ENCODE measurements around the gene VPS13D.

Gene VPS13D

DNA sequence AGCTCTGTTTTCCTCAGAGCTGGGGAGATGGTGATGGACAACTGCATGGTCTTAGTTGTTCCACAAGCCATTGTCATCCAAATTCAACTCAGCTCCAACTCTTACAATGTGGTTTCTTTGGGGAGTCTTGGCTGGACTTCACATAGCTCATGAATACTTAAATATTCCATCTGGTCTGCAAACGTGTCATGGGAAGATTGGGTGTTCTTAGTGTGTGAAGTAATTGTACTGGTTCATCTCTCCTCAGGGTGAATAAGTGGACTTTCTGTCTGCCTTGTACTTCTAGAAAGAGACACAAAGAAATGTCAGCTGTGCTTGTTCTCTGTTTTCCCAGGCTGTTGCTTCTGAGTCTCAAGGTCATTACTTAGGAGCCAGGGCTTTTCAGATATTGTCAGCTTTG is 106.6 kb downstream of the VPS13D start:
- no peak for DNase-seq (ENCODE audit: low spot score)

DNA sequence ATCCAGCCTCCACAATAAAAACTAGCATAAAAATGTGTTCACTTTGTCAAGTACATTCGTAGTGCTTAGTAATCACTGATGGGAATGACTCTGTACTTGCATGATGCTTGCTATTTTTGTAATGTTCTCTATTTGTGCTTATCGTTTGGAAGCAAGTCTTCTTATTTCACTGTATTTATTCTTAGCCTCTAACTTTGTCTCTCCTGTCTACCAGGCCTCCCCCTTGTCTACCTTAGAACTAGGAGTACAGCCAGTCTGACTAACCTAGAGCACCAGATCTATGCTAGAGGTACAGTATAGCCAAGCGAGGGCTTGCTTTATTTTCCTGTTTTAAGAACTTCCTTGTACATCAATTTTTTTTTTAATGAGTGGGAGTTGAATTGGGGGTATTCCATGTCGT is 108.2 kb downstream of the VPS13D start:
- DNase-seq (ENCODE audit: low spot score) = no peak

DNA sequence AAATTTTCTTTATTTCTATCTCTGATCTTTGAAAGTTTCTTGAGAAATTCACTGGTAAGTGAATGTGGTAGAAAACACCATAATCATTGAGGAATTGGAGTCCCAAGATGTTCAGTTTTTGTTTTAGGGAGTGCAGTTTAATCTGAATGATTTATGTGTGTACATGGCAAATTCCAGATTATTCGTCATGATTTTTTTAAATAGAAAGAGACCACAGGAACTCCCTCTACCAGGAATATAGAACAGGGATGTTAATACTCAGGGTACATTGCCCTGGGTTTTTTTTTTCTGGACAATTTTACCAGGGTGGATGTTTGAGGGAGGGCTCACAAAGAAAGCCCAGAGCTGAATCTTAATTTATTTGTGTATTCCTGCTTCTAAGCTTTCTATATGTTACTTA is 109.0 kb downstream of the VPS13D start:
- DNase-seq (ENCODE audit: low spot score) = no peak

DNA sequence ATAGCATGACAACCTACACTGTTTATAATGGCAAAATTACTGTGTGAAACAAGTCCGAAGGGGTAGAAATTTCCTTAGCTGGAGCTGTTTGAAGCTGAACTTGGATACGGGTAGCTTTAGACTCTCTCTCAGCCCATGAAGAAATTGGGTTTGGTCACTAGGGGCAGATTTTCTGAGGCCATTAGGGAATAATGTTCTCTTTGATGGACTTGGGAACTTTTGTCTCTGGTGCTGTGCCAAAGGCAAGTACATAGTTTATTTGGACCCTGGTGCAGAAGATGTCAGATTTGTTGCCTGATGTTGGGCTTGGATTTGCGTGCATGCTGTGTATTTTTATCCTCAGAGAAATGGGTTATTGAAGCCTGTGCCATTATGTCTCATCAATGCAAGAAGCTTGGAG is 109.6 kb downstream of the VPS13D start:
- peak; percentile 1 for DNase-seq (ENCODE audit: low spot score)

DNA sequence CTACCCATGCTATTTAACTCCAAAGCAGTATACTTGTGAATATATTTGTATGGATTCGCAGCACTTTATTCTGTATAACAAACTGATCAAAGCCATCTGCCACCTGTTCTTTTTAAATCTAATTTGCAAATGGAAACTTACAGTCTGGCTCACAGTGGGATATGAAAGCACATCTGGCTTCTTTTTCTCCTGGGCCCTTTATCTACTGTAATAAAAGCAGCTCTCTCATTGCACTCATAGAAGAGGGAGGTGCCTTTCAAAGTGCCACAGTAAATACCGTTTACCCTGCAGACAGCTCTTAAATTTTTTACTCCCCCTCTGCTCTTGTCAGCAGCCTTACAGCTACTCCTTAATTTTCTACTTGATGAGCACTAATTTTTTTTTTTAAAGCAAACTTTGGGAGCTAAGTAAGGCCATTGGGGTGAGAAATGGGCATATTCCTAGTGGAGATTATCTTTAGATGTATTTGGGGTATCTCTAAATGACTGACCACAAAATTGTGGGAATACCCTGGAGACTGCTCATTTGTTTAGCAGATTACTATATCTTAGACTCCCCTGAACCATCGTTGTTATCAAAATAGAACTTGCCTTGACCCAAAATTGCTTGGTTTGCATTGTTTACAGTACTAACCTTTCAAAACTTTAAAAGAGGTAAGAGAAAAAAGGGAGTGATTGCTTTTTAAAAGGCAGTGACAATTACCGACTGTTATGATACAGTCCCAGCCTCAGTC is 110.1 kb downstream of the VPS13D start:
- peak; percentile 27 for DNase-seq (ENCODE audit: low spot score)

DNA sequence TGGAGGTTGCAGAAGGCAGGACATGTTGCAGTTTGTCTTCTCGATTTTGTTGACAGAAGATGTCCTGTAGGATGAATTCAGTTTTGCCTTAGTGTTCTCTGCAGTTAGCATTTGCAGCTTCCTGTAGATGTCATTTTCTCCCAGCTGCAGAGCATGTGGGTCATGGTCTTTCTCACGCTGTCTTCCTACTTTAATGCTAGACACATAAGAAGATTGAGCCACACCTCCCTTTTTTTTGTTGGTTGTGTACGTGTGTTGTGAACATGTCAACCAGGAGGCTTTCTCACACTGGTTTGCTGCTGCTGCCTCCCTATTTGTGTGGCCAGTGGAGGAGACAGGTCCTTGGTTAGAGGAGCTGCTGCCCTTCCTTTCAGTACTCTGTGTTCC is 110.7 kb downstream of the VPS13D start:
- no peak for DNase-seq (ENCODE audit: low spot score)

DNA sequence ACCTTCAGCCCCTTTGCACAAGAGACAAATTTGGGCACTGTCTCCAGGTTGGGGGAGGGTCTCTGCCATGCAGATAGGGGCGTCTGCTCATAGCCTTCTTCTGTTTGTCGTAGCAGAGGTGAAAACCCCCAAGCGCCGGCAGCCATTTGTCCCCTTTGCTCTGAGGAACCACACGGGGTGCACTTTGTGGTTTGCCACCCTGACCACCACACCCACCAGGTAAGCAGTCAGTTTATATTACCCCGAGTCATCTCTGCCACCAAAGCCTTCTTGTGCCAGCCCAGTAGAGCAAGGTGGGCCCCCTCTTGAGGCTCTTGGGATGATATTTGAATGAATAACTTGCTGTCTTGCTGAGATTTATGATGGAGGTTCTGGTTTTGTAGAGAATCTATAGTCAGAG is 111.8 kb downstream of the VPS13D start:
- no peak for DNase-seq (ENCODE audit: low spot score)

DNA sequence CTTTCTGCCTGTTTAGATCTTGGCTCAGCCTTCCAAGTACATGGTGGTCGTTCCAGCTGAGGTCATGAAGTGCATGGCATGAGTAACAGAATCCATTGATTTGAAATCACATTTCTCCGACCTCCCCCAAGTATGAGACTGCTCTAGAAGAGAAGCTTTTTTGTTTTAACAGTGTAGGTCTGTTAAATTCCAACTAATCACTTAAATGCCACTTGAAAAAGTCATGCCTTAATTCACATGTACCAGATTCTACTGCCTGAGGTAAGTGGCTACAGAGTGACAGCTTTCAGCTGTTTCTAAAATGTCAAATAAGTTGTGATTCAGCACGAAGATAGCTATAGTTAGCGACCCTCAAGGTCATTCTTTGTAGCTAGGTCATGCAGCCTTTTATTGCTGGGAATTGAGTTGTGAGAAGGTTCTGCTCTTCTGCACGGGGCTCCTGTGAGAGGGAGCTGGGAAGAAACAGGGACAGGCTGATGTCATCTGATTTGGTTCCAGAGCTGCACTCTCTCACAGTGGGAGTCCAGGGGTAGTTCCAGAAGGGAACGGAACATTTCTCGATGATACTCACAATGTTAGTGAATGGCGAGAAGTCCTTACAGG is 112.7 kb downstream of the VPS13D start:
- DNase-seq (ENCODE audit: low spot score) = no peak

DNA sequence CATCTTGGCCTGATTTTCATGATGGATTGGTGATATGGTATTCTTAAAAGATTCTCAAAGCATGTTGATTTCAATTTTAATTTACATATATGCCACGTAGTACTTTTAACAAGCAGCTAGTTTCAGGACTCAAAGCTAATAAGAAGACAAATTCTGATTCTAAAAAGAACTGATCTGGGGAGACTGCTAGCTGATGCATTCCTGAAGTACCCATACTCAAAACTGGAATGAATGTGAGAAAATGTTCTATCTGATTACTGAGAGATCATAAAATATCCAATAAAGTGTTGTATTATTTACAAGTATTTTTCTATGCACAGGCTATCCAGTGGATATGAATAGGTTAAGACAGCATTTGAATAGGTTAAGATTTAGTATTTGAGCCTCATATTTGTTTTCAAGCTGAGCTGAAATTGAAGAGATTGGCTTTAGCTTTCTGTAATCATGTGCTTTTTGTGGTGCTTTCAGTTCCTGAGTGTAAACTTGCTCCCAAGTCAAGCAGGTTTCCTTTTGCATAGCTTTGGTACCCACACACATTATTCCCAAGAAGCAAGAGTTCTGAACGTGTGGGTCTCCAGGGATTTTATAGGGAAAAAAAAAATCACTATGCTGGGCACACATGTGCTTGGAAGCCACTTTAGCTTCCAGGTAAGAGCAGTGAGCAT is 114.1 kb downstream of the VPS13D start:
- no peak for DNase-seq (ENCODE audit: low spot score)

DNA sequence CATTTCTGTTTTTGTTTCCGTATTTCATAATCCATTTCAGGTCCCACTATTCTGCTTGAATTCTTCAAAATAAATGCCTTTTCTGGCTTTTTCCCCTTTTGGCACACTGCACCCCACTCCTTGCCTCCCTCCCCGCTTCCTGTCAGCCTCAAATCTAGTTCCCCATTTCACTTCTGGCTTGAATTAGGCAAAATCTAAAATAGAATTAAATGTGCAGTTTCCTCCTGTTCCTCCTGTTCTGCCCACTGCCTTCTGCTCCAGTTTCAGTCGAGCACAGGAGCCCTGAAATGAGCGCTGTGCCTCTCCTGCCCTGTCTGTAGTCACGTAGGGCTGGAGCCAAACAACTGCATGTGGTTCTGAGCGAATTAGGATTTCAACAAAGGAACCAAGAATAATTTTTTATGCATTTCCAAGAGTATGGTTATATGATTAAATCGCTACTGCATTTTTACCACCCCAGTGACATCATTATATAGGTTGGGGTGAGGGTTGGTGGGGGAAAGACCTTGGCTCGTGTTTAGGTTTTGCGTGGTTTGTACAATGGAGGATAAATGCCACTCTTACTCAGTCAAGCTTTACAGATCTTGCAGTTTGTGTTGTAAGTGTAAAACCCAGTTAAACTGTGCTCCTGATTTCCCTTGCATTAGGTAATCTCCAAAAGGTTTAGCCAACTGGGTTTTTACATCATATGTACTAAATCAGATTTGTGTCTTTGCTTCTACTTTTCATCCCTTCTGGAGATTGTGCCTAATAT is 114.9 kb downstream of the VPS13D start:
- DNase-seq (ENCODE audit: low spot score) = no peak

DNA sequence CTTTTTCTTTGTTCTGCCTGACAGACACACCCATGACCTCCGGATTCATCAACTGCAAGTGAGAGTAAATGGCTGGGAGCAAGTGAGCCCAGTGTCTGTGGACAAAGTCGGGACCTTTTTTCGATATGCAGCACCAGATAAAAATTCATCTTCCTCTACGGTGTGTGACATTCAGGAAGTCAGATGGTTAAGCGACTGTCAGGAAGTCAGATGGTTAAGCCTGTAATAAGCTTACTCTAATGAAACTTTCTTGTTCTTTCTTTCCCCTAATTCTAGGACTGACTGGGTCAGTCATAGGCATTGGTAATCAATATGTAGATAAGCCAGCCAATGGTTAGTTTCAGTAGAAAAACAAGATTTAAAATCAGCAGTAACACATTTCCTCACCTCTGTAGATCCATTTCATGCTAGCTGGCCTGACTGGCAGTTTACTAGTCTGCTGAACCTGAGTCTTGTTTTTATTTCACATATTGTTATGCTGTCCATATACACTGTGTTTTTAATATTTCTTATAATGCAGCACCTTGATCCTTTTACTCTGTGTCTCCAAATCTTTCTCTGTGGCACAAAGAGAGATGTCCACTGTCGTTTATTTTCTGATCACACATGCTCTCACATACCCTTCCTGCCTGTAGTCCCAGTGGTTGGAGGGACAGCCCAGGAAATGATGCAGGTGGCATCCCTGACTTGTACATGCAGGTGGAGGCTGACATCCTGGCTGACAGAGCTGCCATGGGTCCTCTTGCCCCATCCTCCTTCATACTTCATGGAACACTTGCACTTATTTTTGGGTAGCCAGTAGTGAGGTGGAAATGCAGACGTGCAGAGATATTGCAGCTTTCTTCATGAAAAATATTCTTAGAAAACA is 115.8 kb downstream of the VPS13D start:
- DNase-seq (ENCODE audit: low spot score) = no peak

DNA sequence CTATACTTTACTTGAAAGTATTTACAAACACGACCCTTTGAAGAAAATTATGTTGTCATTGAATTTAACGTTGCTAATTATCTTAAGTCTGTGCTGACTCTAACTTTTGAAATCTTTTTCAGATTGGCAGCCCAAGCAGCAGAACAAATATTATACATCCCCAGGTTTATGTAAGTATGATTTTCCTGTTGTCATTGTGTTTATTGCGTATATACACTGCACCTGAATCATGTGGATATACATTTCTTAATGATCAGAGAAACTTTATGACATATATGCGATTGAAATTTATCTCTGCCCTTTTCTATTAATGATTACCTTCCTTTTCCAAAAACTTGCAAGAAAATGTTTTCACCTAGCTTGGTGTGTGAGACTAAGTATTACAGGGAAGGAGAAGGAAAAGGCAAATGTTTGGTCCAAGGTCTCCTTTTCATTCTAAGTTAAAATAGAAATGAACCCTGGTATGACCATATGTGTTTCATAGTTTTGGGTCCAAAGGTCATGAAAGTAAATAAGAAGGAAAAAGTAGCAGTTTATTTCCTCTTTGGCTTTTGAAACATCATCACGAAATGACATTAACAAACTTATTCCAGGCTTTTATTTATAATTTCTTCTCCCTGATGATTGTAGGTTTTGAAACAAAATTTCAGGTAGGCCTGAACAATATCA is 116.8 kb downstream of the VPS13D start:
- DNase-seq (ENCODE audit: low spot score) = no peak

DNA sequence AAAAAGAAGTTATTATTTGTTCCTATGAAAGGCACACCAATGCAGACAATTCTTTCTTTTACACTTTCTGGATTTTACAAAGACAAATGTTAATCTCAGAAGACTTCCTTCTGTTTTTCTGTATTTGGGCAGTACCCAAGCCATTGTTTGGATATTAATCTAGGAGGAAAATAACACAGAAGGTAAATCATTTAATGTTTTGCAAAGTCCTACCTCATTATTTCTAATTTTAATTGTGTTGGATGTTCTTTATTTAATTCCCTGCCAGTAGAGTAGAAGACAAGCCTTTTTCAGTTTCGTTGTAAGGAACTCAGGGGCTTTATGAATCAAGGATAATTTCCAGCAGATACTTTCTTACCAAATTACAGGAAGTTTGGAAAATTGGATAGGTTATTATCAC is 118.3 kb downstream of the VPS13D start:
- DNase-seq (ENCODE audit: low spot score) = no peak

DNA sequence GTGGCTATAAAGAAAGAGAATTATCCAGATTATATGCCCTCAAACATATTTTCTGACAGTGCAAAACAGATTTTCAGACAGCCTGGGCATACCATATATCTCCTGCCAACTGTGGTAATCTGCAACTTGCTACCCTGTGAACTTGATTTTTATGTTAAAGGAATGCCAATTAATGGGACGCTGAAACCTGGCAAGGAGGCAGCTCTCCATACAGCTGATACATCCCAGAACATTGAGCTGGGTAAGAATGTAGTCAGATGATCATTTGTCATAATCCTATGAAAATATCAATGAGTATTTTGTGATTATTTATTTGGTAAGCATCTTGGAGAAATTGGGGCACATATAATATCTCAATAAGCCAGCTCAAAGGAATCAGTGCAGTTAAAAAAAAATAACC is 124.2 kb downstream of the VPS13D start:
- DNase-seq (ENCODE audit: low spot score) = no peak

DNA sequence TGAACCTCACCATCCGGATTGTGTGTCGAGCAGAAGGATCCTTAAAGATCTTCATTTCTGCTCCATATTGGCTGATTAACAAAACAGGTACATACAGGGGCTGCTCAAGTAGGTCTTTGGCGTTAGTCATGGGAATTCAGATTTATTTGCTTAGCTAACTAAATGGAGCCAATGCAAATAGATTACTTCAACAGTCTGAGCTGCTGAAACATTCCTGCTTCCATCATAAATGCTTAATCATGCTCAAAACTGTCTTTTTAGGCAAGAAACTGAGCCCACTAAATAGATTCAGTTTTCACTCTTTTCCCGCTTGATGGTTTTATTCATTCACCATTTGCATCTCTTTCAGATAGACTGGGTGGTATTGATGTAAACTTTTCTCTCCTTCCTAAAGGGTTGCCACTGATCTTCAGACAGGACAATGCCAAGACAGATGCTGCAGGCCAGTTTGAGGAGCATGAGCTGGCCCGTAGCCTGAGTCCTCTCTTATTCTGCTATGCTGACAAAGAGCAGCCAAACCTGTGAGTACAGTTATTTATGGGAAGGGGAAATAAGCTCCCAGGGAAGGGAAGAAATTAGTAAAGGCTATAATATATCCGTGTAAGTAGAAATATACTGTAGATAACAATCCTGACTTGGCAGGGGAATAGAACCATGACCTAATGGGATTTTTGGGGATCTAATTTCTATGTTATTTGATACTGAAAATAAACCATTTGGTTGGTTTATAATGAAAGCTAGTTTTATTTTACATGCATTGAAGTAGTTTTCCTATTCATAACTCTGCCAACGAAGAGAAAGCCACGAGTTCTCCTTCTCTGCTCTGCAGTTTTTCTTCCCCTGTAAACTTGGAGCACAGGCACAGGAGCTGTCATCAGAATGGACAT is 126.4 kb downstream of the VPS13D start:
- no peak for DNase-seq (ENCODE audit: low spot score)

DNA sequence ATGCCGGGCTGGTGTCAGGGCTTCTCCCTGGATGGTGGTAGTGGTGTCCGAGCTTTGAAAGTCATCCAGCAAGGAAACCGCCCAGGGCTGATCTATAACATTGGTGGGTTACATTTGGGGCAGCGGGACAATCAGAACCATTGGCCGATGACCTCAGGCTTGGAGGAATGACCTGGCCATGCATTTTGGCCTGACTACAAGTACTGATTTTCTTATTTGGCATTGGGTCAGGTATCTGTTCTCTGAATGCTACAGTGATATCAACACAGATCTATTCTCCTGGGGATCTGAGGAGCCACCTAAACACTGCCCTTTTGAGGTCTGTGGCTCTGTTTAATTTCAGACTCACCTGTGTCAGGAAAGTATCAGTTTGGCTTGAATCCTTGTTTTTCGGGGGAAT is 128.7 kb downstream of the VPS13D start:
- no peak for DNase-seq (ENCODE audit: low spot score)

DNA sequence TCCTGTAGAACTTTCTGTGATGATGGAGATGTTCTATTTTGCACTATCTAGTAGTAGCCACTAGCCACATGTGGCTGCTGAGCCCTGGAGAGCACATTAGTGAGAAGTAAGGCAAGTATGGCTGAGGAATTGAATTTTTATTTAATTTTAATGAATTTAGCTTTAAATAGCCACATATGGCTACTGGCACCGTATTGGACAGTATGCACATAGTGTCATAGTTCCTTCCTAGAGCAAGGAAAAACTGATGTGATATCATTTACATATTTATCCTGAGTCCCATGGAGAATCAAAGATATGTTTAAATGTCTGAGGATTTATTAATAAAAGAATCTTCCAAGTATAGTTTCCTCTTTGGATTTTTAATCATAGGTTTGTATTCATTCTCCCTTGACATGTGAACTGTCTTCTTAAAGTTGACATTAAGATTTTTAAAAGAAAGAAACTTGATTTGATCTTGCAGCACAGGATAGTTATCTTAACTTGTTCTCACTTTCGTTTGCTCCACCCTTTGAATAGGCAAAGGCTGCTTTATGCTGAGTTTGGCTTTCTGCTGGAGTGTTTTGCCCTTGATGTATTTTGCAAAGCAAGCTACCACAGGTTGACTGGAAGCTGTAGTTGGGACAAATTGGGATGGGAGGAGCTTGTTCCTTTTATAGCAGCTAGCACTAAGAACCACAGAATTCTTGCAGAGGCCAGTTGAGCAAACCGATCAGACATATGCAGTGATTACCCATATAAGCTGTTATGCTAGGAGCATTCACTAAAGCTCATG is 129.7 kb downstream of the VPS13D start:
- no peak for DNase-seq (ENCODE audit: low spot score)

DNA sequence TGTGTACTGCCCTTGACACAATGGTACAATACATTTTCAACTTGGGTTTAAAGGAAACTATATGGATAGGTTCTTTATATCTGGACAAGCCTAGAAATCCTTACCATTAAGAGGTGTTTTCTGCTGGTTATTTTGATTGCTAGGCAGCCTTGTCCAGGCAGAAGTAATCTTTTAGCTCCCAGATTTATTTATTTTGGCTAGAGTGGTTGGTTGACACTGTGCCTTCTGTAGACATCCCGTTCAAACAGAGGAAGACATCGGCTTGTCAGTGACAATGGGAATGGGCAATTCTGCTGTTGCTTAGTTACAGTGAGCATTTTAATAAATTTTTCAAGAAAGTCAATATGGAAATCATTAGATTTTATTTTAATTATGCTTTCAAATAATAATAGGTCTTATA is 138.8 kb downstream of the VPS13D start:
- no peak for DNase-seq (ENCODE audit: low spot score)

DNA sequence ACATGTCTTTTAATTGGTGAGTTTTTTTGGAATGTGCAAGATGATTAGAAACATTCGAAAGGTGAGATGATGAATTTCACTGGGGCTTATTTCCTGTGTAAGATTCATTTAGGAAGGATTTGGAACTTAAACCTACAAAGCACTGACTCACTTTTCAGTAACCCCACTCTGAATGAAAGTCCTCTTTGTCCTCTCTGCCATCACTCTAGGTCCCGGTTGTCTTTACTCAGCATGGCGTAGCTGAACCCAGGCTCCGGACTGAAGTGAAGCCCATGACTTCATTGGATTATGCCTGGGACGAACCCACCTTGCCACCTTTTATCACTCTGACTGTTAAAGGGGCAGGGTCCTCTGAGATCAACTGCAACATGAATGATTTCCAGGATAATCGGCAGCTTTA is 139.4 kb downstream of the VPS13D start:
- no peak for DNase-seq (ENCODE audit: low spot score)
